Liver (tissue), 9 donors: ENCODE measurements around the gene PNMA6E. TPM values are rescaled to one million over a fixed set of nuclear protein-coding genes. Genes with fewer than 3 reads are reported as not detected.

Experiments used
- DNase-seq: peaks from one replicate; pipeline ENCODE4 v3.0.0-alpha.2; 2017; ENCODE audit warnings: low spot score
- H3K27ac ChIP-seq, 2 donors: one replicate each; pipeline ENCODE4 v1.7.0; 2013; ENCODE audit warnings: inconsistent platforms in 2 of 2, low read length in 2 of 2, control low read depth in 1 of 2, low read depth in 1 of 2, mild to moderate bottlenecking in 1 of 2
- H3K27me3 ChIP-seq, 4 donors: one replicate each; pipeline versions ENCODE4 v1.6.1 to v1.7.0; 2013; ENCODE audit warnings: low read length in 3 of 4, inconsistent platforms in 1 of 4, mild to moderate bottlenecking in 1 of 4, moderate library complexity in 1 of 4; ENCODE audit not compliant: control insufficient read depth in 4 of 4, insufficient read depth in 4 of 4
- H3K36me3 ChIP-seq, 4 donors: one replicate each; pipeline versions ENCODE4 v1.6.1 to v1.7.0; 2013; ENCODE audit warnings: low read length in 3 of 4, mild to moderate bottlenecking in 3 of 4, low read depth in 1 of 4, moderate library complexity in 1 of 4; ENCODE audit not compliant: control insufficient read depth in 4 of 4, insufficient read depth in 3 of 4
- H3K4me1 ChIP-seq, 4 donors: one replicate each; pipeline versions ENCODE4 v1.6.1 to v1.7.0; 2013; ENCODE audit warnings: low read length in 3 of 4, mild to moderate bottlenecking in 3 of 4, moderate library complexity in 1 of 4; ENCODE audit not compliant: control insufficient read depth in 4 of 4, insufficient read depth in 4 of 4
- H3K4me3 ChIP-seq, 3 donors: one replicate each; pipeline versions ENCODE4 v1.6.1 to v1.7.0; 2013; ENCODE audit warnings: low read length in 3 of 3, control low read depth in 1 of 3, low read depth in 1 of 3, mild to moderate bottlenecking in 1 of 3
- H3K9ac ChIP-seq, 2 donors: one replicate each; pipeline ENCODE4 v1.7.0; 2013; ENCODE audit warnings: low read length in 2 of 2, mild to moderate bottlenecking in 2 of 2, moderate library complexity in 2 of 2, control low read depth in 1 of 2, low read depth in 1 of 2
- H3K9me3 ChIP-seq, 4 donors: one replicate each; pipeline versions ENCODE4 v1.6.1 to v1.7.0; 2013; ENCODE audit warnings: low read length in 3 of 4; ENCODE audit not compliant: control insufficient read depth in 4 of 4
- ATF3 ChIP-seq: IDR thresholded peaks from 2 replicates; pipeline ENCODE4 v1.6.1; 2016; ENCODE audit warnings: antibody characterized with exemption
- CTCF ChIP-seq: fragments of 150-350 bp; IDR thresholded peaks from 2 replicates; pipeline ENCODE4 v1.5.1; 2017; ENCODE audit warnings: improper control_type of control experiment, low read depth, low read length; ENCODE audit not compliant: missing input control
- EGR1 ChIP-seq, 2 donors: IDR thresholded peaks; 2 replicates each; pipeline ENCODE4 v1.6.1; 2016 to 2018; ENCODE audit warnings: antibody characterized with exemption in 2 of 2, low read depth in 2 of 2
- FOXA1 ChIP-seq: IDR thresholded peaks from 2 replicates; pipeline ENCODE4 v1.6.1; 2016; ENCODE audit warnings: antibody characterized with exemption
- FOXA2 ChIP-seq: IDR thresholded peaks from 2 replicates; pipeline ENCODE4 v1.6.1; 2016; ENCODE audit warnings: antibody characterized with exemption
- HNF4A ChIP-seq, 2 donors: conservative IDR thresholded peaks; 2 replicates each; pipeline ENCODE4 v1.6.1; 2016; ENCODE audit warnings: antibody characterized with exemption in 2 of 2, mild to moderate bottlenecking in 2 of 2
- JUND ChIP-seq, 2 donors: IDR thresholded peaks; 2 replicates each; pipeline ENCODE4 v1.6.1; 2016; ENCODE audit warnings: antibody characterized with exemption in 2 of 2
- MAX ChIP-seq: IDR thresholded peaks from 2 replicates; pipeline ENCODE4 v1.6.1; 2016; ENCODE audit warnings: antibody characterized with exemption
- NR2F2 ChIP-seq: IDR thresholded peaks from 2 replicates; pipeline ENCODE4 v1.6.1; 2016; ENCODE audit warnings: antibody characterized with exemption
- RAD21 ChIP-seq, 2 donors: IDR thresholded peaks; 2 replicates each; pipeline ENCODE4 v1.6.1; 2016; ENCODE audit warnings: antibody characterized with exemption in 2 of 2, mild to moderate bottlenecking in 2 of 2
- REST ChIP-seq: IDR thresholded peaks from 2 replicates; pipeline ENCODE4 v1.6.1; 2016; ENCODE audit warnings: antibody characterized with exemption, mild to moderate bottlenecking
- RXRA ChIP-seq, 2 donors: IDR thresholded peaks; 2 replicates each; pipeline ENCODE4 v1.6.1; 2017 to 2018; ENCODE audit warnings: antibody characterized with exemption in 2 of 2, mild to moderate bottlenecking in 1 of 2
- SP1 ChIP-seq: IDR thresholded peaks from 2 replicates; pipeline ENCODE4 v1.6.1; 2018; ENCODE audit warnings: antibody characterized with exemption, mild to moderate bottlenecking
- TAF1 ChIP-seq: conservative IDR thresholded peaks from 2 replicates; pipeline ENCODE4 v1.6.1; 2016; ENCODE audit warnings: antibody characterized with exemption, mild to moderate bottlenecking
- YY1 ChIP-seq: IDR thresholded peaks from 2 replicates; pipeline ENCODE4 v1.6.1; 2016; ENCODE audit warnings: antibody characterized with exemption, mild to moderate bottlenecking
- ZBTB33 ChIP-seq: IDR thresholded peaks from 2 replicates; pipeline ENCODE4 v1.6.1; 2016; ENCODE audit warnings: antibody characterized with exemption
- WGBS: extraction: QIAGEN DNeasy Blood & Tissue Kit; methylation state at CpG from one replicate; pipeline ENCODE4 v1.1.7; 2013; 5-methylcytosine and 5-hydroxymethylcytosine counted together
- polyA plus RNA-seq, 2 donors: library from polyadenylated mRNA; stranded (reverse) in 1 of 2; unstranded in 1 of 2; fragments of 200-250 nt in 1 of 2; fragments of >200 nt in 1 of 2; fragmentation: Nextera tagmentation in 1 of 2; extraction: Ambion mirVana in 1 of 2; gene quantifications; one replicate each; pipeline versions ENCODE4 v1.2.1 to v1.2.3, GENCODE V29; 2013 to 2015
- total RNA-seq, 2 donors: library from RNA; depleted of rRNA; stranded (reverse); fragments of >200 nt; gene quantifications; one replicate each; pipeline ENCODE4 v1.2.3, GENCODE V29; 2014
- donor health status: healthy.
- donor health status: healthy.
- donor health status: healthy.
- donor health status: healthy.
- donor health status: healthy.

PNMA6E gene
- total and polyA plus RNA-seq, 4 donors, result not detected

GRCh38 chrX:153430796-153431195 lies 29.6 kb upstream of the PNMA6E start (continued):
- TF ChIP-seq ZBTB33 (no peak), ATF3 (no peak), RXRA (IDR thresholded peaks at IDR 0.05) (no peak), FOXA1 (no peak), FOXA2 (no peak)

- no peak for DNase-seq
- 95% methylated on average over 3 of the region's 3 CpGs for WGBS
- Histone ChIP-seq H3K4me3 (no peak overlapping the region), H3K4me1 (no peaks in the 10 kb centered on the region), H3K9me3 (peaks cover 0 to 6% (median 1%) of the 10 kb centered on the region in 4 donors), H3K9ac (no peak overlapping the region), H3K27me3 (peaks cover 0 to 4% (median 0%) of the 10 kb centered on the region in 4 donors), H3K36me3 (no peaks in the 10 kb centered on the region), H3K27ac (no peak overlapping the region)
- TF ChIP-seq CTCF, result no peak
- TF ChIP-seq NR2F2, result no peak
- no peak for TF ChIP-seq FOXA1
- no peak for TF ChIP-seq HNF4A (conservative IDR thresholded peaks at IDR 0.05)
- no peak for TF ChIP-seq RXRA (IDR thresholded peaks at IDR 0.05)
- TF ChIP-seq JUND (IDR thresholded peaks at IDR 0.05), result no peak
These were observed 25.1 kb upstream of the PNMA6E start for GRCh38 chrX:153426204-153426603.

- Histone ChIP-seq H3K36me3 (no peaks in the 10 kb centered on the region), H3K27me3 (no peaks in the 10 kb centered on the region), H3K9me3 (no peaks in the 10 kb centered on the region), H3K4me1 (no peaks in the 10 kb centered on the region), H3K4me3 (no peak overlapping the region), H3K9ac (no peak overlapping the region), H3K27ac (no peak overlapping the region)
- 81% methylated on average over 8 of the region's 8 CpGs for WGBS
- TF ChIP-seq MAX (no peak), ATF3 (no peak), SP1 (no peak), RXRA (IDR thresholded peaks at IDR 0.05) (no peak), HNF4A (conservative IDR thresholded peaks at IDR 0.05) (no peak), ZBTB33 (no peak), FOXA1 (no peak), CTCF (no peak), EGR1 (IDR thresholded peaks at IDR 0.05; ENCODE audit: low read depth in 2 of 2) (no peak), YY1 (no peak), RAD21 (IDR thresholded peaks at IDR 0.05) (no peak), REST (no peak), NR2F2 (no peak), TAF1 (no peak)
- no peak for DNase-seq
These were observed 22.5 kb upstream of the PNMA6E start for GRCh38 chrX:153423652-153424051.
